HepG2 (cell line): ENCODE measurements around the gene ZNF3. TPM values are rescaled to one million over a fixed set of nuclear protein-coding genes. Genes with fewer than 3 reads are reported as not detected.

Experiments used
- BRD4 ChIP-seq: sonication (generic); formaldehyde crosslinking; IDR thresholded peaks from 2 replicates; pipeline ENCODE4 v1.4.0; 2020; ENCODE audit warnings: missing genetic modification reagents
- DMAP1 ChIP-seq: IDR thresholded peaks from 2 replicates; pipeline ENCODE4 v1.6.1; 2016
- GLI4 ChIP-seq: sonication (generic); formaldehyde crosslinking; IDR thresholded peaks from 2 replicates; pipeline ENCODE4 v1.5.1; 2020; ENCODE audit warnings: missing genetic modification reagents, mild to moderate bottlenecking, moderate library complexity, borderline replicate concordance
- HIC2 ChIP-seq: sonication (generic); formaldehyde crosslinking; IDR thresholded peaks from 2 replicates; pipeline ENCODE4 v1.9.0; 2022; ENCODE audit warnings: low read depth, missing genetic modification reagents
- HOXA5 ChIP-seq: sonication (generic); formaldehyde crosslinking; IDR thresholded peaks from 2 replicates; pipeline ENCODE4 v1.4.0; 2020; ENCODE audit warnings: missing genetic modification reagents
- IRF1 ChIP-seq: sonication (generic); formaldehyde crosslinking; IDR thresholded peaks from 2 replicates; pipeline ENCODE4 v1.4.0; 2020; ENCODE audit warnings: low read depth, mild to moderate bottlenecking, missing genetic modification reagents
- NFE2 ChIP-seq: sonication (generic); formaldehyde crosslinking; IDR thresholded peaks from 2 replicates; pipeline ENCODE4 v1.4.0; 2020; ENCODE audit warnings: missing genetic modification reagents
- NONO ChIP-seq, 2 experiments: fragments of 450-650 bp in 1 of 2; sonication (generic) in 1 of 2; formaldehyde crosslinking in 1 of 2; IDR thresholded peaks in 1 of 2; conservative IDR thresholded peaks in 1 of 2; 2 replicates each; pipeline versions ENCODE4 v1.6.1 to v1.8.0; 2017 to 2022; ENCODE audit warnings: mild to moderate bottlenecking in 1 of 2, missing genetic modification reagents in 1 of 2, moderate library complexity in 1 of 2
- NPAS2 ChIP-seq: sonication (generic); formaldehyde crosslinking; IDR thresholded peaks from 2 replicates; pipeline ENCODE4 v1.8.0; 2022; ENCODE audit warnings: mild to moderate bottlenecking, missing genetic modification reagents, borderline replicate concordance
- NR2C2 ChIP-seq: sonication (generic); formaldehyde crosslinking; IDR thresholded peaks from 2 replicates; pipeline ENCODE4 v1.4.0; 2020; ENCODE audit warnings: missing genetic modification reagents, mild to moderate bottlenecking, moderate library complexity, borderline replicate concordance
- POLR2G ChIP-seq: fragments of 200-400 bp; formaldehyde crosslinking; IDR thresholded peaks from 2 replicates; pipeline ENCODE4 v1.6.1; 2018; ENCODE audit warnings: mild to moderate bottlenecking, low read depth, low read length, moderate library complexity
- SMYD3 ChIP-seq: sonication (generic); formaldehyde crosslinking; IDR thresholded peaks from 2 replicates; pipeline ENCODE4 v1.8.1; 2023; ENCODE audit warnings: mild to moderate bottlenecking, missing genetic modification reagents
- TFDP1 ChIP-seq: IDR thresholded peaks from 2 replicates; pipeline ENCODE4 v1.6.1; 2016; ENCODE audit warnings: missing compliant biosample characterization, missing genetic modification reagents, borderline replicate concordance
- TIGD3 ChIP-seq: sonication (generic); formaldehyde crosslinking; IDR thresholded peaks from 2 replicates; pipeline ENCODE4 v1.5.1; 2020; ENCODE audit warnings: mild to moderate bottlenecking, missing genetic modification reagents, borderline replicate concordance
- ZBTB42 ChIP-seq: sonication (generic); formaldehyde crosslinking; IDR thresholded peaks from 2 replicates; pipeline ENCODE4 v1.5.0; 2020; ENCODE audit warnings: mild to moderate bottlenecking, missing genetic modification reagents
- ZBTB8A ChIP-seq: sonication (generic); formaldehyde crosslinking; IDR thresholded peaks from 2 replicates; pipeline ENCODE4 v1.4.0; 2020; ENCODE audit warnings: mild to moderate bottlenecking, low read depth, missing genetic modification reagents, borderline replicate concordance
- ZFY ChIP-seq: sonication (generic); formaldehyde crosslinking; IDR thresholded peaks from 2 replicates; pipeline ENCODE4 v1.4.0; 2020; ENCODE audit warnings: missing genetic modification reagents
- ZMYM4 ChIP-seq: sonication (generic); formaldehyde crosslinking; IDR thresholded peaks from 2 replicates; pipeline ENCODE4 v1.8.1; 2023; ENCODE audit warnings: mild to moderate bottlenecking, missing genetic modification reagents
- ZNF121 ChIP-seq: sonication (generic); formaldehyde crosslinking; IDR thresholded peaks from 2 replicates; pipeline ENCODE4 v1.5.0; 2020; ENCODE audit warnings: mild to moderate bottlenecking, missing genetic modification reagents
- ZNF234 ChIP-seq: sonication (generic); formaldehyde crosslinking; conservative IDR thresholded peaks from 2 replicates; pipeline ENCODE4 v1.5.1; 2020; ENCODE audit warnings: mild to moderate bottlenecking, missing genetic modification reagents
- ZNF296 ChIP-seq: sonication (generic); formaldehyde crosslinking; conservative IDR thresholded peaks from 2 replicates; pipeline ENCODE4 v1.5.0; 2020; ENCODE audit warnings: mild to moderate bottlenecking, missing genetic modification reagents
- ZNF468 ChIP-seq: sonication (generic); formaldehyde crosslinking; IDR thresholded peaks from 2 replicates; pipeline ENCODE4 v1.8.0; 2022; ENCODE audit warnings: mild to moderate bottlenecking, moderate library complexity, missing genetic modification reagents
- ZNF598 ChIP-seq: sonication (generic); formaldehyde crosslinking; IDR thresholded peaks from 2 replicates; pipeline ENCODE4 v1.5.1; 2020; ENCODE audit warnings: mild to moderate bottlenecking, missing genetic modification reagents, borderline replicate concordance
- ZNF879 ChIP-seq: sonication (generic); formaldehyde crosslinking; IDR thresholded peaks from 2 replicates; pipeline ENCODE4 v1.8.1; 2023; ENCODE audit warnings: missing genetic modification reagents
- polyA plus RNA-seq, 8 experiments: library from polyadenylated mRNA; depleted of rRNA in 3 of 8; stranded (reverse) in 7 of 8; unstranded in 1 of 8; fragments of >200 nt; fragmentation: Illumina TruSeq in 4 of 8; extraction: Trizol in 4 of 8; gene quantifications; 2 replicates each; pipeline versions ENCODE4 v1.2.1 to v1.2.3, GENCODE V29; 2011 to 2016; ENCODE audit warnings: low read depth in 4 of 8, missing spikeins in 1 of 8, mixed read lengths in 1 of 8; ENCODE audit not compliant: insufficient read depth in 1 of 8
- total RNA-seq, 5 experiments: library from RNA; depleted of rRNA; stranded (reverse); fragments of >200 nt; fragmentation: Illumina TruSeq; extraction: Trizol; gene quantifications; 2 replicates each; pipeline ENCODE4 v1.2.3, GENCODE V29; 2016; ENCODE audit warnings: low read depth in 1 of 5

The ZNF3 gene
- total and polyA plus RNA-seq, 2 of the 13 experiments (the other 11 are each of a cell fraction or from before 2014, with no cell fraction given), result 33.7 to 56.9 TPM

GRCh38 chr7:100126931-100127865, 45.7 kb upstream of the ZNF3 start, which contains the start of gene MBLAC1 (continued):
- TF ChIP-seq TIGD3 (CRISPR knock-in tag), result 0 out of 2 replicates have a peak, but pooled peaks have one; percentile 72
- no peak for TF ChIP-seq NONO (IDR thresholded peaks at IDR 0.05)
- TF ChIP-seq NONO (CRISPR knock-in tag; conservative IDR thresholded peaks at IDR 0.05), result peak; percentile 84
- no peak for TF ChIP-seq ZBTB42 (CRISPR knock-in tag)
- no peak; the same call in 1 of the 2 replicates for TF ChIP-seq ZNF234 (CRISPR knock-in tag)
- TF ChIP-seq GLI4 (CRISPR knock-in tag), result 0 out of 2 replicates have a peak, but pooled peaks have one; percentile 47
- no peak for TF ChIP-seq SMYD3 (CRISPR knock-in tag)
- 0 out of 2 replicates have a peak, but pooled peaks have one; percentile 9 for TF ChIP-seq ZNF296 (CRISPR knock-in tag)
- 0 out of 2 replicates have a peak, but pooled peaks have one; percentile 42 for TF ChIP-seq ZBTB8A
- TF ChIP-seq ZNF121 (CRISPR knock-in tag), result no peak
- peak; percentile 19; the same call in 1 of the 2 replicates for TF ChIP-seq NR2C2 (CRISPR knock-in tag)
- peak; percentile 67 for TF ChIP-seq ZFY (CRISPR knock-in tag)
- no peak for TF ChIP-seq IRF1 (CRISPR knock-in tag)
- no peak for TF ChIP-seq ZNF598 (CRISPR knock-in tag)
- TF ChIP-seq NPAS2 (CRISPR knock-in tag), result no peak
- peak; percentile 57 for TF ChIP-seq TFDP1 (CRISPR knock-in tag)
- TF ChIP-seq DMAP1 (CRISPR knock-in tag), result peak; percentile 51; the same call in 1 of the 2 replicates
- 0 out of 2 replicates have a peak, but pooled peaks have one; percentile 10 for TF ChIP-seq ZMYM4 (CRISPR knock-in tag)
- TF ChIP-seq BRD4 (CRISPR knock-in tag), result peak; percentile 61
- TF ChIP-seq HOXA5 (CRISPR knock-in tag), result peak; percentile 67; the same call in 1 of the 2 replicates
- no peak for TF ChIP-seq NFE2 (CRISPR knock-in tag)
- 0 out of 2 replicates have a peak, but pooled peaks have one; percentile 8 for TF ChIP-seq ZNF879 (CRISPR knock-in tag)
- no peak; the same call in 1 of the 2 replicates for TF ChIP-seq HIC2
- TF ChIP-seq ZNF468 (CRISPR knock-in tag), result peak; percentile 50; the same call in 1 of the 2 replicates
- TF ChIP-seq POLR2G, result peak; percentile 84
